Erythroblast (primary cell): ENCODE data around the gene VAC14.

Experiments used
- GATA1 ChIP-seq: IDR thresholded peaks from 2 replicates; pipeline ENCODE4 v1.6.1; 2011; ENCODE audit warnings: low read depth, mild to moderate bottlenecking, control low read depth, low read length, moderate library complexity
- POLR2A ChIP-seq: IDR thresholded peaks from 2 replicates; pipeline ENCODE4 v1.6.1; 2011; ENCODE audit warnings: mild to moderate bottlenecking, low read length

DNA sequence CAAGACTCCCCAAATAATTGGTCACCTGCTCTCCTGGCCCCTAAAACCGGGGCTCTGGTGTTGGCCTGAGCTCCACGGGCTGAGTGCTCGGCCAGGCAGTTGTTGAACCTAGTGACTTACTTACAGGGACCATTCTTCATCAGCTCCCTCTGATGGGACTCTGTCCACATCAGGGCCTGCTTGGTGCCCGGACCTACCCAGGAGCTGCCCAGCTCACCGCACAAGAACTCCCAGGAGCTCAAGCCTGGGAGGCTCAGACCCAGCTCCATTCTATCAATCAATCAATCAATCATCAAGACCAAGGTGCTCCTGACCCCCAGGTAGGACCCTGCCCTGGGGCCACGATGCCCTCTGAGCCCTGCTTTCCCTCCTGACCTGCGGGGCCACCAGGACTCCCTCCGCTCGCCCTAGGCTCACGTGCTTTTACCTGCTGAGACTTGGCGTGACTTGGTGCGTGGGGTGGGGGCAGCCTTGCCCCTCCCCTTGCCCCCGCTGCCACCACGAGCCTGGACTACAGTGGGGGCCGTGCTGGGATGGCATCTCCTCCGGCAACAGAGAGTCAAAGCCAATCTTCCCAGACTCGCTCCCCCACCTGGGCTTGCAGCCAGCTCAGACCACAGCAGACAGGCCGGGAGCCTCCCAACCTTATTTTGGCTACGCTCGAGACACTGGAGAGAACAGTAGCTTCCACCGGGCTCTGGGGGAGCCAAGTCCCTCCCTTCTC is 138.9 kb downstream of the VAC14 start:
- TF ChIP-seq POLR2A (no peak), GATA1 (no peak)
